HG02884 (cell line): ENCODE measurements around the gene TMEM17.
A peak's percentile ranks its signal among the peaks of the same experiment; 100 is the strongest.

Experiments
- ATAC-seq: cut with Tn5 transposase; IDR thresholded peaks from one replicate; pipeline ENCODE4 v1.9.1; 2021; ENCODE audit warnings: mild to moderate bottlenecking, moderate library complexity; ENCODE audit not compliant: unreplicated experiment

The TMEM17 gene

DNA sequence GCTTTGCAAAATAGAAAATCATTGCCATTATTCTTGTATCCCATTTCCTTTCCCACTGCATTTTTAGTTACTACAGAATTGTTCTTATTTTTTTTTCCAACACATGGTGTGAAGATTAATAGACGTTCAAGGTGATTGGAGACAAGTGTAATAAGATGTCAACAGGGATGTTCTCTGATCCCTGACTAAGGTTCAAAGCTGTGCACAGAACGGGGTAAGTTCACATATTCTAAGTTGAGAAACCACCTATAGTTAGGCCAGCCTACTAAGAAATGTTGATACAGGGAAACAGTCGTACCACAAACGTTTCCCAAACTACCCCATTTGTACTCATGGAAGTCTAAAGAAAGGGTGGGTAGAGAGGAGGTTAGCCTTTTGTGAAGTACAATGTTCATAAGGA, 6.4 kb upstream of the TMEM17 start:
- ATAC-seq: no peak

DNA sequence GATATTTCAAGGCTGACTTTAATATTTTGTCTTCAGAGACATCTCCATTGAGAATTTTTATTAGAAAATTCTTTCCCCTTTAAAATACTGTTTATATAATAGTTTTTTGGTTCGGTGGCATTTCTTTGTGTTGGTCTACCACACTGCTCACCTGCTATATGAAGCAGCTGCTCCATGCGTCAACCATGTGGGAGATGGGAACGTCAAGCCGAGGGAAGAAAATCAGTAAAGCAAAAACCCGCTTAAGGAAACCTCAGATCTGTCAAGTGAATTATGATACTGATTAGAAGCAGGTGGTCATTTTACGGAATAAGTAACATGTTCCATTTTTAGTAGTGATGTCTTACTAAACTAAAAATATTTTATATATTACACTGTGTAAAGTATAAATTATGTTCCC, 5.6 kb upstream of the TMEM17 start:
- no peak for ATAC-seq

- peak; percentile 23 for ATAC-seq
These were observed 391 bp upstream of the TMEM17 start for GRCh38 chr2:62506421-62506750.

DNA sequence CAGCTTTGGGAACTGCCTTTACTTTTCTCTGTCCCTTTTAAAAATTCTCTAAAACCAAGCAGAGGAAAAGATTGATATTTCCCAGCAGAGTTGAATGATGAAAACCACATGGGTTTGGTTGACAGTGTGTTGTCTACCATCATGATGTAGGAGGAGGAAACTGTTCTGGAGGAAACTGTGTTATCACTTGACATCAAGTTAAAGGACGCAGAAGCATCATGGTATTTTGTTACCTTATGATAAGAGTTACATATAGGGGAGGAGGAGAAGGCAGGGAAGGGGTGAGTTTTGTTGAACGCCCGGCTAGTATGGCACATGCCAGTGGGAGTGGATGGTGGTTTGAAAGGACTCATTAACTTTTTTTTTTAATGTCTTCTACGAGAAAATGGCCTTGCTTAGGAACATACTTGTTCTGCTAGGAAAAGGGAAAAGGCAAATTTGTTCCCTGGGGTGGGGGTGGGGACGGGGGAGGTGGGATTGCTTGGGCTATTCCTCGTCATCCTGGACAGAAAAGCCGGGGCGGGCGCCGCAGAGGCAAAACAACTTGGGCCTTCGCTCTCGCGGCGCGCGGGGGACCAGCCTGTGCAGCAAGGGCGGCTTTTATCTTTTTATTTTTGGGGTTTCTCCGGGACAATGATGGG, 766 bp downstream of the TMEM17 start:
- ATAC-seq: no peak

GRCh38 chr2:62504657-62505056, 1.3 kb downstream of the TMEM17 start:
- no peak for ATAC-seq

GRCh38 chr2:62501794-62502500, 4.0 kb downstream of the TMEM17 start:
- ATAC-seq: no peak

DNA sequence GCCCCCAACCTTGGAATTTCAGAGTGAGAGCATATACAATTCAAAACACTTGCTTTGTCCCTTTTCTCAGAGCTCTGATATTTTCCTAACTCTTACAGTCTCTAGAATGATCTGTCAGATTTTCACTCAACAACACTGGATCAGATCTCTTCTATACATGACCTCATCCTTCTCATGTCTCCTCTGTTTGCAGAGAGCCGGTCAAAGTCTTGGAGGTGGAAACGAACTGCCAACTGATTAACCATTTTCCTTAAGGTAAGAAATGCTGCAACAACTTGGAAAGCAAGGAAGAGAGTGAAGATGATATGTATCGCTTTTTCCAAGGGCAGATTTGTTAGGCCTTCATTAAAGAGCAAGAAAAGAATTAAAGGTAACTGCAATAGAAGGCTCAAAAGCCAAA, 4.9 kb downstream of the TMEM17 start:
- ATAC-seq: no peak

- ATAC-seq: no peak
These were observed 6.5 kb downstream of the TMEM17 start for GRCh38 chr2:62499430-62500060.

- ATAC-seq: no peak
These were observed 7.3 kb downstream of the TMEM17 start for GRCh38 chr2:62498739-62499138.

DNA sequence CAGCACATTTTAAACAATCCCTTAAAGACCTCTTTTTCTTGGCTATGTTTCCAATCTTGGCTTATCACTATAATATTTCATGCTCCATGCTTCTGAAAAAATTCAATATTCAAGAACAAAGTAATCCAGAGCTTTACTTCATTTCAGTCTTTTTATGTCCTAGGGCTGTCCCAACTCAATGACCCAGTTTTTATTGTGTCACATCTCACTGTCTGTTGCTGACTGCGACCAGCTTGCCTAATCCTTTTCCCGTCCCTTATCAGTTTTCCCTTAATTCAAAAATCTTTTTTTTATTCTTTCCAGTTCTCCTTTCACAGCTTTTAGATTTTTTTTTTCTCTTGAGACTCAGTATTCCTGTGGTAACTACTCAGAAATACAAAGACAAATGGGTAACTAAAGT, 10.2 kb downstream of the TMEM17 start:
- ATAC-seq: no peak

- ATAC-seq: no peak
These were observed 13.9 kb downstream of the TMEM17 start for GRCh38 chr2:62492048-62492447.

GRCh38 chr2:62489702-62490101, 16.3 kb downstream of the TMEM17 start:
- no peak for ATAC-seq

- no peak for ATAC-seq
These were observed 16.8 kb downstream of the TMEM17 start for GRCh38 chr2:62489162-62489561.

- no peak for ATAC-seq
These were observed 19.6 kb downstream of the TMEM17 start for GRCh38 chr2:62486439-62486765.

DNA sequence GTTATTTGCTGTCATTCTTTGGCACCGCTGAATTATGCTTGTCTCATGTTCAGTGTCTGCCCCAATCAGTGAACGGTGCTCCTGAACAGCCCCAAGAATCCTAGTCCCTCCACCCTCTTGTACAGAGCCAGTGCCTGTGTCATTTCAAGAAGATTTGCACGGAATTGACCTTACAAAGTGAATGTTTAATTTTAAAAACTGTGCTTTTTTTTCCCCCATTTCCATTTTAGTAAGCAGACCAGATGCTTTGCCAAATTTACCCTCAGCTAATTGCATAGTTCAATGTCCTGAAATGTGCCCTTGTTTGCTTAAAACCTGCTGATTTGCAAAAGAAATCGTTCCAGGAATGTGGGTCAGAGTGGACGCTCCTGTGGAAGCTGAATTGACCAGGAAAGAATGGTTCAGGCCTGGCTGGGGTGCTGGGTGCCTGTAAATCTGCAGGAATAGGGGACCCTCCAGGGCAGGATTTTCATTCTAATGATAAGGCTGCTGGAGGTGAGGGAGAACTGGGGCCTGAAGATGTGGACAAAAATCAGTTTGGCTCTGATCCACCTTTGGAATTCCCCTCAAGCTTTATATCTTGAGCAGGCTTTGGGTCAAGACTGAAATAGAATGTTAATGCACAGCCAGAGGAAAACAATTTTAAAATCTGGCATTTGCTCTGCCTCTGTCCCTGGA, 20.1 kb downstream of the TMEM17 start:
- ATAC-seq: no peak

DNA sequence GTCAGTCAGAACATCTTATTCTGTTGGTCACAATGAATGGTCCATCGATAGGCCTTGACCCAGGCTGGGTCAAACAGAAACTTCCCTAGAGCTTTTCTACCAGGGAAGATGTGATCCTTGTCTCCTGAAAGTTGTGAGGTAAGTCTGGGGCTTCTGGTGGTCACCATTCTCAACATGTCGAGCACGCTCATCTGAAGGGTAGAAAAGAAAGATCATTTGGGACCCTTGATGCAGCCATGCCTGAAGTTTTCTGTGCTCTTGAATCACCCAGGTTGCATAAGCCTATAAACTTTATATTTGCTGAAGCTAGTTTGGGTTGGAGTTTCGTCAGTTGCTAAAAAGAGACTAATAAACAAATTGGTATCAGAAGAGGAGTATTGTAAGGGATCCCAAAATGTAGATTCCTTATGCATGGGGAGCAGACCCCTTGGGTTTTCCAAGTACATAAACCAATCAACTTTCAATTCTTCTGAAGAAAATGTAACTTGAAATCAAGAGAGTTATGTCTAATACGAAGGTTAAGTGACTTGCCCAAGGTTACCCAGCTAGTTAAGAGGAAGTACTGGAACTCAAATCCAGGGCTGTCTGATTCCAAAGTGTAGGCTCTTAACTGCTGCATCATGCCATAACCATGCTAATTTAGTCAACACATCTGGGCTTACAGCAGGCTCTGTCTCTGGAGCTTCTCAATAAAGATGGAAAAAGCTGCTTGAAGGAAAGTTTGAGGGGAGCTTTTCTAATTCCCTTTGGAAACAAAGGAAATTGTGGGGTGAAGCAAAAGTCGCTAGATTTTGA, 23.2 kb downstream of the TMEM17 start:
- ATAC-seq: no peak

- no peak for ATAC-seq
These were observed 26.1 kb downstream of the TMEM17 start for GRCh38 chr2:62479917-62480316.

DNA sequence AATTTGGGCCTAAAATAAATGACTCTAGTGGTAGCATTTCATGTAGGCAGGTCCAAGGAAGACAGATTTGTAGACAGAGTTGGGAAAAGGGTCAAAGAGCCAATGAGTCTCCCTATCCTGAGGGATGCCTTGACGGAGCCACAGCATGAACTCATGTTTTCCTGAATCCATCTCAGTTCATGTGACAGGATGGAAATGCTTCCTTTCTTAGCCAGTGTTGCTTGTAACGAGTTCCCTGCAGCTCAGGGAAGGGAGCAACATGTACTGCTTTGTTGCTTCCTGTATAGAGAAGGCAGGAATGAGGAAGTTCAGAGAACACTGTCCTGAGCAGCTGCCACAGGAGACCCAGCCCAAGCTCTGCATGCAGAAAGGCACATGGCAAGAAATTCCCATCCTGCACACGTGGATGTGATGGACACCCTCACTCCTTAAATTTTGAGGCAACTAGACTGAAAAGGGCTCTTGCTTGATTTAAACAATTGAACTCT, 27.9 kb downstream of the TMEM17 start:
- no peak for ATAC-seq

- ATAC-seq: no peak
These were observed 28.4 kb downstream of the TMEM17 start for GRCh38 chr2:62477573-62477972.

DNA sequence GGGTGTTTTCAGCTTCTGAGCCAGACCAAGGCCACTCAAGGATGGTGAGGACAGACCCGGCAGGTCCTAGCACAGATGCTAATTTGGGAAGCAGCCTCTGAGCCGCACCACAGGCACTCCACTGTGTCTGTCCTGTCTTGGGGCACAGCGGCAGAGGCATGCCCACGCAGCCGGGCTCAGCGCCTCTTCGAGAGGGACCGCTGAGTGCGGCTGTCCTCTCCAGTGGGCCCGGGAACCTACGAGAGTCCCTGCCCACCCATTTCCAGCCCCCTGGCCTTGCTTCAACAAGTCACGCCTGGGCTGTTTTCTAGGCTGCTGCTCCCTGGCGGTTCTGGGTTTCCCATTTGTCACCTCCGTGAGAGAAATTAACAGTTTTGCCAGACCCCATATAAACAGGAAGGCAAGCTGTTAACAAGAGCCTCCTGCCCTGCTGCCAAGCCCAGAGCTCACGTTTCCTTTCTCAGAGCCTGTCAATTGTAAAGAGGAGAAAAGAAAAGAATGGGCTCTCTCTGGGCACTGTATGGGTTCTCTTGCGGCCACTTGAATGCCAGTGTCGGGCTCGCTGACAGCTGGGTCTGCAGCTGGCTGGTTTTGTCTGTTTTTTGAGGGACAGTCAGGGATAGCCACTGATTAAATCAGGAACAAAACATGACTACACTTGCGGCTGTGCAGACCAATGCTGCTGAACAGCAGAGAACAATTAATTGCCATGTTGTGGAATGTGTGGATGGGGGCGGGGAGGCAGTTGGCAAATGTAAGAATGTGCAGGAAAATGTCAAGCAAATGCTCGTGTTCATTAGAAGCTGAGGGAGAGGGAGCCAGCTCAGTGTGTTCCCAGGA, 30.6 kb downstream of the TMEM17 start:
- no peak for ATAC-seq
